Measurements from ENCODE around the gene MAP3K4.

The MAP3K4 gene

GRCh38 chr6:161009991-161010390 is 18.4 kb downstream of the MAP3K4 start:
- no peak for TF ChIP-seq CTCF (IDR thresholded peaks at IDR 0.05)
- H3K9me3 ChIP-seq, result no peaks in the 10 kb centered on the region
- H3K4me1 ChIP-seq (ENCODE audit: control insufficient read depth in 1 of 2, insufficient read depth in 1 of 2, low read depth in 1 of 2, low read length in 1 of 2), result peaks cover 6 to 8% of the 10 kb centered on the region in 2 experiments
- no peaks in the 10 kb centered on the region for H3K36me3 ChIP-seq
- no peaks in the 10 kb centered on the region for H3K27me3 ChIP-seq
- H3K27ac ChIP-seq, result no peak overlapping the region
- no peak overlapping the region for H3K4me3 ChIP-seq (ENCODE audit: low read depth in 1 of 2, low read length in 1 of 2)

- Histone ChIP-seq H3K4me3 (ENCODE audit: low read depth in 1 of 2, low read length in 1 of 2) (no peak overlapping the region), H3K4me1 (ENCODE audit: control insufficient read depth in 1 of 2, insufficient read depth in 1 of 2, low read depth in 1 of 2, low read length in 1 of 2) (peaks cover 6 to 8% of the 10 kb centered on the region in 2 experiments), H3K36me3 (no peaks in the 10 kb centered on the region), H3K9me3 (no peaks in the 10 kb centered on the region), H3K27ac (no peak overlapping the region), H3K27me3 (no peaks in the 10 kb centered on the region)
- TF ChIP-seq CTCF (IDR thresholded peaks at IDR 0.05), result no peak
Observed at GRCh38 chr6:161010418-161010817, 18.8 kb downstream of the MAP3K4 start.

- Histone ChIP-seq H3K36me3 (no peaks in the 10 kb centered on the region), H3K27me3 (no peaks in the 10 kb centered on the region), H3K4me1 (ENCODE audit: control insufficient read depth in 1 of 2, insufficient read depth in 1 of 2, low read depth in 1 of 2, low read length in 1 of 2) (peaks cover 6 to 8% of the 10 kb centered on the region in 2 experiments), H3K9me3 (no peaks in the 10 kb centered on the region), H3K4me3 (ENCODE audit: low read depth in 1 of 2, low read length in 1 of 2) (no peak overlapping the region), H3K27ac (no peak overlapping the region)
- TF ChIP-seq CTCF (IDR thresholded peaks at IDR 0.05), result no peak
Observed at GRCh38 chr6:161011492-161012480, 20.2 kb downstream of the MAP3K4 start.

DNA sequence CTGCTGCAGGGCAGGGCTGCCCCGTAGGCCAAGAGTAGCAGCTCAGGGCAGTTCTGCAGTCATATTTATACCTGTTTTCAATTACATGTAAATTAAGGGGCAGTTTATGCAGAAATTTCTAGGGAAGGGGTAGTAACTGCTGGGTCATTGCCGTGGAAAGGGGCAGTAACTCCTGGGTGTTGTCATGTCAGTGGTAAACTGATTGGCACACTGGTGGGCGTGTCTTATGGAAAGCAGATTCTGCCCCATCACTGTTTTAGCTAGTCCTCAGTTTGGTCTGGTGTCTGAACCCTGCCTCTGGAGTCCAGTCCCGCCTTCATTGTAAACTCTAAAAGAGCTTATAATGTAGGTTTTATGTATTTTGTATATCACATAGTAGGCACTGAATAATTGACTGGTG is 22.1 kb downstream of the MAP3K4 start:
- Histone ChIP-seq H3K4me1 (ENCODE audit: control insufficient read depth in 1 of 2, insufficient read depth in 1 of 2, low read depth in 1 of 2, low read length in 1 of 2) (peaks cover 6 to 8% of the 10 kb centered on the region in 2 experiments), H3K36me3 (no peaks in the 10 kb centered on the region), H3K4me3 (ENCODE audit: low read depth in 1 of 2, low read length in 1 of 2) (no peak overlapping the region), H3K9me3 (no peaks in the 10 kb centered on the region), H3K27ac (no peak overlapping the region), H3K27me3 (no peaks in the 10 kb centered on the region)
- TF ChIP-seq CTCF (IDR thresholded peaks at IDR 0.05), result no peak

GRCh38 chr6:161017766-161018564 is 26.4 kb downstream of the MAP3K4 start:
- H3K36me3 ChIP-seq, result no peaks in the 10 kb centered on the region
- TF ChIP-seq CTCF (IDR thresholded peaks at IDR 0.05), result no peak
- no peak overlapping the region for H3K4me3 ChIP-seq (ENCODE audit: low read depth in 1 of 2, low read length in 1 of 2)
- H3K27me3 ChIP-seq, result no peaks in the 10 kb centered on the region
- H3K9me3 ChIP-seq, result no peaks in the 10 kb centered on the region
- H3K4me1 ChIP-seq (ENCODE audit: control insufficient read depth in 1 of 2, insufficient read depth in 1 of 2, low read depth in 1 of 2, low read length in 1 of 2), result peaks cover 6 to 8% of the 10 kb centered on the region in 2 experiments
- H3K27ac ChIP-seq, result no peak overlapping the region

All from neutrophil (primary cell).